K562 (cell line): Measurements from ENCODE around the gene IQCK. TPM values are rescaled to one million over a fixed set of nuclear protein-coding genes. Genes with fewer than 3 reads are reported as not detected.

ENCODE experiments used
- CBX3 ChIP-seq, 2 experiments: IDR thresholded peaks; 1 replicate in 1 of 2; 2 replicates in 1 of 2; pipeline ENCODE4 v1.6.1; 2012; ENCODE audit warnings: inconsistent platforms in 2 of 2, low read length in 2 of 2, borderline replicate concordance in 1 of 2, control low read depth in 1 of 2
- EHMT2 ChIP-seq: fragments of 450-650 bp; IDR thresholded peaks from 2 replicates; pipeline ENCODE4 v1.6.1; 2018; ENCODE audit warnings: antibody characterized with exemption
- FIP1L1 ChIP-seq: fragments of 200-400 bp; formaldehyde crosslinking; IDR thresholded peaks from 2 replicates; pipeline ENCODE4 v1.6.1; 2018; ENCODE audit warnings: mild to moderate bottlenecking, low read depth, low read length; ENCODE audit not compliant: poor library complexity, severe bottlenecking
- GATAD2A ChIP-seq: fragments of 450-650 bp; IDR thresholded peaks from 2 replicates; pipeline ENCODE4 v1.6.1; 2017
- GTF2E2 ChIP-seq: fragments of 200-800 bp; sonication (Bioruptor generic); IDR thresholded peaks from 2 replicates; pipeline ENCODE4 v1.6.1; 2016; ENCODE audit warnings: missing genetic modification characterization, missing compliant biosample characterization
- MAFK ChIP-seq: IDR thresholded peaks from 2 replicates; pipeline ENCODE4 v1.6.1; 2011; ENCODE audit warnings: low read length, improper control_type of control experiment
- MYC ChIP-seq, 2 experiments: fragments of 250-450 bp in 1 of 2; sonication (Bioruptor Pico) in 1 of 2; IDR thresholded peaks; 2 replicates each; pipeline versions ENCODE4 v1.5.1 to v1.6.1; 2012 to 2021; ENCODE audit warnings: low read depth in 2 of 2, borderline replicate concordance in 1 of 2, improper control_type of control experiment in 1 of 2, low read length in 1 of 2, mild to moderate bottlenecking in 1 of 2, moderate library complexity in 1 of 2
- NR4A1 ChIP-seq, 2 experiments: fragments of 250-450 bp in 1 of 2; fragments of 450-650 bp in 1 of 2; sonication (Bioruptor Pico) in 1 of 2; IDR thresholded peaks; 2 replicates each; pipeline versions ENCODE4 v1.4.0 to v1.6.1; 2016 to 2020; ENCODE audit warnings: mild to moderate bottlenecking in 2 of 2, missing compliant biosample characterization in 1 of 2, missing genetic modification characterization in 1 of 2, moderate library complexity in 1 of 2
- TAF15 ChIP-seq: fragments of 200-400 bp; formaldehyde crosslinking; IDR thresholded peaks from 2 replicates; pipeline ENCODE4 v1.6.1; 2017; ENCODE audit warnings: mild to moderate bottlenecking, low read depth, low read length, moderate library complexity
- TAF9B ChIP-seq: fragments of 450-650 bp; IDR thresholded peaks from 2 replicates; pipeline ENCODE4 v1.6.1; 2018; ENCODE audit warnings: mild to moderate bottlenecking; ENCODE audit not compliant: partially characterized antibody
- THRB ChIP-seq: fragments of 450-650 bp; formaldehyde crosslinking; conservative IDR thresholded peaks from 2 replicates; pipeline ENCODE4 v1.4.0; 2022; ENCODE audit warnings: mild to moderate bottlenecking, missing genetic modification characterization
- USF2 ChIP-seq: sonication (generic); formaldehyde crosslinking; IDR thresholded peaks from 2 replicates; pipeline ENCODE4 v1.5.0; 2020; ENCODE audit warnings: missing genetic modification reagents
- ZBTB1 ChIP-seq: sonication (generic); formaldehyde crosslinking; IDR thresholded peaks from 2 replicates; pipeline ENCODE4 v1.8.1; 2023; ENCODE audit warnings: missing genetic modification reagents, low read depth, mild to moderate bottlenecking, borderline replicate concordance
- ZBTB43 ChIP-seq: sonication (generic); formaldehyde crosslinking; IDR thresholded peaks from 2 replicates; pipeline ENCODE4 v1.8.0; 2023; ENCODE audit warnings: mild to moderate bottlenecking, missing genetic modification reagents
- ZNF197 ChIP-seq: fragments of 200-800 bp; sonication (Bioruptor generic); IDR thresholded peaks from 2 replicates; pipeline ENCODE4 v1.6.1; 2016; ENCODE audit warnings: low read depth, missing genetic modification characterization, missing compliant biosample characterization
- ZNF830 ChIP-seq: fragments of 250-450 bp; sonication (Bioruptor Pico); IDR thresholded peaks from 2 replicates; pipeline ENCODE4 v1.5.0; 2021; ENCODE audit warnings: mild to moderate bottlenecking
- ZSCAN29 ChIP-seq: fragments of 450-650 bp; IDR thresholded peaks from 2 replicates; pipeline ENCODE4 v1.6.1; 2017
- polyA plus RNA-seq, 8 experiments: library from polyadenylated mRNA; depleted of rRNA in 4 of 8; stranded (reverse) in 5 of 8; unstranded in 3 of 8; fragments of >200 nt; fragmentation: Nextera tagmentation in 2 of 8; fragmentation: Illumina TruSeq in 1 of 8; extraction: Ambion mirVana in 2 of 8; extraction: Trizol in 1 of 8; gene quantifications; 2 replicates each; pipeline versions ENCODE4 v1.2.1 to v1.2.3, GENCODE V29; 2011 to 2014; ENCODE audit warnings: inconsistent platforms in 1 of 8, missing spikeins in 1 of 8
- total RNA-seq, 7 experiments: library from RNA; depleted of rRNA in 6 of 7; stranded (reverse); fragments of >200 nt in 6 of 7; fragmentation: Illumina TruSeq in 2 of 7; extraction: Trizol in 2 of 7; gene quantifications; 2 replicates each; pipeline versions ENCODE4 v1.2.1 to v1.2.3, GENCODE V29; 2011 to 2021; ENCODE audit warnings: low replicate concordance in 1 of 7
- TF ChIP-seq, protein P1 (sequence below), 2 experiments: fragments of 450-650 bp; conservative IDR thresholded peaks; 2 replicates each; pipeline ENCODE4 v1.6.1; 2017; ENCODE audit warnings: mild to moderate bottlenecking in 2 of 2, moderate library complexity in 2 of 2
- TF ChIP-seq, protein P2 (sequence below): fragments of 250-450 bp; sonication (Bioruptor Pico); IDR thresholded peaks from 2 replicates; pipeline ENCODE4 v1.4.0; 2020

IQCK gene
- total and polyA plus RNA-seq, 9 of the 15 experiments (the other 6 are each of a cell fraction or from before 2014, with no cell fraction given) = 5.2 to 12.2 (median 7.3) TPM

- TF ChIP-seq MYC (IDR thresholded peaks at IDR 0.05; ENCODE audit: low read depth, low read length) (peak; percentile 97), MYC (CRISPR knock-in tag; IDR thresholded peaks at IDR 0.05; ENCODE audit: borderline replicate concordance, low read depth) (peak; percentile 93), GTF2E2 (tag) (no peak), ZNF197 (CRISPR knock-in tag) (no peak), CBX3 (IDR thresholded peaks at IDR 0.05; ENCODE audit: borderline replicate concordance in 1 of 2, low read length in 2 of 2) (no peak), ZBTB43 (no peak), MAFK (no peak), NR4A1 (CRISPR knock-in tag; IDR thresholded peaks at IDR 0.05) (no peak), NR4A1 (tag; IDR thresholded peaks at IDR 0.05) (no peak), TAF9B (peak; percentile 69), GATAD2A (no peak), ZBTB1 (0 out of 2 replicates have a peak, but pooled peaks have one; percentile 42), ZNF830 (CRISPR knock-in tag) (no peak), ZSCAN29 (no peak), TAF15 (no peak), THRB (CRISPR knock-in tag) (no peak), FIP1L1 (peak; percentile 56), USF2 (peak; percentile 50; the same call in 1 of the 2 replicates), EHMT2 (no peak)
- TF ChIP-seq, protein P1, sequence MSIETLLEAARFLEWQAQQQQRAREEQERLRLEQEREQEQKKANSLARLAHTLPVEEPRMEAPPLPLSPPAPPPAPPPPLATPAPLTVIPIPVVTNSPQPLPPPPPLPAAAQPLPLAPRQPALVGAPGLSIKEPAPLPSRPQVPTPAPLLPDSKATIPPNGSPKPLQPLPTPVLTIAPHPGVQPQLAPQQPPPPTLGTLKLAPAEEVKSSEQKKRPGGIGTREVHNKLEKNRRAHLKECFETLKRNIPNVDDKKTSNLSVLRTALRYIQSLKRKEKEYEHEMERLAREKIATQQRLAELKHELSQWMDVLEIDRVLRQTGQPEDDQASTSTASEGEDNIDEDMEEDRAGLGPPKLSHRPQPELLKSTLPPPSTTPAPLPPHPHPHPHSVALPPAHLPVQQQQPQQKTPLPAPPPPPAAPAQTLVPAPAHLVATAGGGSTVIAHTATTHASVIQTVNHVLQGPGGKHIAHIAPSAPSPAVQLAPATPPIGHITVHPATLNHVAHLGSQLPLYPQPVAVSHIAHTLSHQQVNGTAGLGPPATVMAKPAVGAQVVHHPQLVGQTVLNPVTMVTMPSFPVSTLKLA (conservative IDR thresholded peaks at IDR 0.05) = peak; percentile 97 to 99
- TF ChIP-seq, protein P2, sequence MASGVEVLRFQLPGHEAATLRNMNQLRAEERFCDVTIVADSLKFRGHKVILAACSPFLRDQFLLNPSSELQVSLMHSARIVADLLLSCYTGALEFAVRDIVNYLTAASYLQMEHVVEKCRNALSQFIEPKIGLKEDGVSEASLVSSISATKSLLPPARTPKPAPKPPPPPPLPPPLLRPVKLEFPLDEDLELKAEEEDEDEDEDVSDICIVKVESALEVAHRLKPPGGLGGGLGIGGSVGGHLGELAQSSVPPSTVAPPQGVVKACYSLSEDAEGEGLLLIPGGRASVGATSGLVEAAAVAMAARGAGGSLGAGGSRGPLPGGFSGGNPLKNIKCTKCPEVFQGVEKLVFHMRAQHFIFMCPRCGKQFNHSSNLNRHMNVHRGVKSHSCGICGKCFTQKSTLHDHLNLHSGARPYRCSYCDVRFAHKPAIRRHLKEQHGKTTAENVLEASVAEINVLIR (CRISPR knock-in tag) = no peak
These were observed at the start of gene IQCK, which contains the start of gene KNOP1 (continued) for GRCh38 chr16:19717741-19718623.
